Right hindlimb (tissue), 1 donor: ENCODE data around the gene PNMA8A.

Experiments used
- DNase-seq: peaks from one replicate; pipeline ENCODE4 v3.0.0-alpha.2; 2018

The PNMA8A gene

DNA sequence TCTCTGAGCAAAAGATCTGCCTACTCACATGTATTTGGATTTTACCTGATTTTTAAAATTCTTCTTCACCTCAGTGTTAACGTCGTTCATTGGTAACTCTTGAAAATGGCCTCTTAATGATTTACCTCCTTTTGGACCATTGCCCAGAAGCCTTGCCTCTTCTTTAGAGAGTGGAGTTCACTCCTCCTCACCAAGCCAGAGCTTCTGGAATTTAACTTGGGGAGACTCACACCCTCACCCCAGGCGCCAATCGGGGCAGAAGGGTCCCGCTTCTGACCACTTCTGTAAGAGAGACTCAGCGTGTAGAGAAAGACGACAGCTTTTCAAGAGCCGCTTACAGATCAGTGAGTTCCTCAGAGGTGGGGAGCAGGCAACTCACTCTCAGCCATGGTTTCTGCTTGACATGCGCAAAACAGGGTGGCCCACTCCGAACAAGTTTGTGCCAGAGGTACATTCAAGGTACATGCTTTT lies 45.3 kb downstream of the PNMA8A start:
- peak; percentile 44 for DNase-seq

DNA sequence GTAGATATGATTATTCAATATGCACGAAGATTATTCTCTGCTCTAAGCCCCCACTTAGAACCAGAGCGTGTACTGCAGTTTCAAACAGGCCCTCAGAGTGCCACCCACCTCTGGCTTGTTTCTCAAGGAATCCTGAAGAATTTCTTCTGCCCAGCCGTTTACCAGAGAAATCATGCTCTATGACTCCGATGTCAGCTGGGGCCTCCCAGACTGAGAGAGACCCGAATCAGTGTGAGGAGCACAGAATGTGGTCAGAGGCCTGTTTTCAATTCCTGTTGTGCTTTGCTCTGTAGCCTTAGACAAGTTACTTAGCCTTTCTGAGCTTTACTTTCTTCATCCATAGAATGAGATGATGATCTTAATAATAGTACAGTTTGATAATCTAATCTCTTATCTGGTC lies 48.2 kb downstream of the PNMA8A start:
- no peak for DNase-seq

DNA sequence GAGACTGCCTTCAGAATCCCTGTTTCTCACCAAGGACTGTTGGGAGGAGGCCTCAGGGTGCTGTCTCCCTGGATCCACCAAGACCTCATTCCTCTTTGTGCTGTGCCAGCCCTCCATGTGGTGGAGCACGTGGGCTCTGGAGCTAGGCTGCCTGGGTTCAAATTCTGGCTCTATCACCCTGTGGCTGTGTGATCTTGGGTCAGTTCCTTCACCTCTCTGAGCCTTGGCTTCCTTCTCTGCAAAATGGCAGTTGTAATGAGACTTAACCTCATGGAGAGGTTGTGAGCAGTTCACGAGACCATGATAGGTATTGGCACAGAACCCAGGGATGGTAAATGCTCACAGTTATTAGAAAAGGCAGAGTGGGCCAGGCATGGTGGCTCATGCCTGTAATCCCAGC lies 49.0 kb downstream of the PNMA8A start:
- no peak for DNase-seq

DNA sequence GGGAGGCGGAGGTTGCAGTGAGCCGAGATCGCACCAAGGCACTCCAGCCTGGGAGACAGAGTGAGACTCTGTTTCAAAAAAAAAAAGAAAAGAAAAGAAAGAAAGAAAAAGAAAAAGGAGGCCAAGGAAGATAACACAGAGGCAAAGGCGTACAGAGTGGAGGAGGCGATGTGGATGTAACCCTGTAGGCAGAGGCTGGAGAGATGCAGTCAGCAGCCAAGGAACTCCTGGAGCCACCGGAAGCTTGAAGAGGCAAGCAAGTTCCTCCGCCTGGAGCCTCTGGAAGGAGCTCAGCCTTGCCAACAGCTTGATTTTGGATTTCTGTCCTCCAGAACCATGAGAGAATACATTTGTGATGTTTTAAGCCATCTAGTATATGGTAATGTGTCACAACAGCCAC lies 51.3 kb downstream of the PNMA8A start:
- no peak for DNase-seq
